ENCODE measurements around the gene TMEM229A.

TMEM229A gene

GRCh38 chr7:123999703-124000102, 33.2 kb downstream of the TMEM229A start:
- Histone ChIP-seq H3K27ac (ENCODE audit: extremely low read depth, low read depth, low read length) (no peak overlapping the region), H3K36me3 (ENCODE audit: control insufficient read depth in 2 of 2, insufficient read depth in 1 of 2, low read length in 2 of 2) (no peaks in the 10 kb centered on the region), H3K4me3 (ENCODE audit: low read depth, low read length) (no peak overlapping the region), H3K9me3 (ENCODE audit: control insufficient read depth, insufficient read depth, low read depth, low read length) (no peaks in the 10 kb centered on the region), H3K4me1 (ENCODE audit: control insufficient read depth, insufficient read depth, low read length) (no peaks in the 10 kb centered on the region)
- POLR2A ChIA-PET, result no interaction called here
- CTCF ChIA-PET, result no interaction called here
- TF ChIP-seq ZBTB21 (tag by site-specific recombination; IDR thresholded peaks at IDR 0.05), result no peak
- no peak for TF ChIP-seq ZNF555 (tag by site-specific recombination; conservative IDR thresholded peaks at IDR 0.05)
- no peak for TF ChIP-seq ZNF513 (tag by site-specific recombination; IDR thresholded peaks at IDR 0.05)
- TF ChIP-seq ZBTB8A (tag by site-specific recombination; IDR thresholded peaks at IDR 0.05), result no peak
- TF ChIP-seq ELK4 (IDR thresholded peaks at IDR 0.05; ENCODE audit: borderline replicate concordance, low read depth, low read length), result no peak
- no peak for TF ChIP-seq ZNF558 (tag by site-specific recombination; IDR thresholded peaks at IDR 0.05)
- TF ChIP-seq ZSCAN5A (tag by site-specific recombination; IDR thresholded peaks at IDR 0.05), result no peak
- TF ChIP-seq ZNF423 (tag by site-specific recombination; IDR thresholded peaks at IDR 0.05), result no peak
- TF ChIP-seq ZNF248 (tag by site-specific recombination; IDR thresholded peaks at IDR 0.05), result no peak

GRCh38 chr7:123998921-123999320, 33.9 kb downstream of the TMEM229A start:
- CTCF ChIA-PET, result no interaction called here
- H3K9me3 ChIP-seq (ENCODE audit: control insufficient read depth, insufficient read depth, low read depth, low read length), result no peaks in the 10 kb centered on the region
- POLR2A ChIA-PET, result no interaction called here
- no peaks in the 10 kb centered on the region for H3K4me1 ChIP-seq (ENCODE audit: control insufficient read depth, insufficient read depth, low read length)
- no peaks in the 10 kb centered on the region for H3K36me3 ChIP-seq (ENCODE audit: control insufficient read depth in 2 of 2, insufficient read depth in 1 of 2, low read length in 2 of 2)
- no peak overlapping the region for H3K4me3 ChIP-seq (ENCODE audit: low read depth, low read length)
- H3K27ac ChIP-seq (ENCODE audit: extremely low read depth, low read depth, low read length), result no peak overlapping the region
- no peak for TF ChIP-seq ZNF133 (tag by site-specific recombination; IDR thresholded peaks at IDR 0.05)
- no peak for TF ChIP-seq KLF7 (tag by site-specific recombination; IDR thresholded peaks at IDR 0.05; ENCODE audit: borderline replicate concordance)
- TF ChIP-seq SCRT1 (tag by site-specific recombination; IDR thresholded peaks at IDR 0.05; ENCODE audit: borderline replicate concordance), result no peak
- TF ChIP-seq ZNF354C (tag by site-specific recombination; IDR thresholded peaks at IDR 0.05; ENCODE audit: borderline replicate concordance, low read depth), result no peak
- TF ChIP-seq RBAK (tag by site-specific recombination; IDR thresholded peaks at IDR 0.05), result no peak
- TF ChIP-seq ZNF223 (tag by site-specific recombination; IDR thresholded peaks at IDR 0.05), result no peak
- TF ChIP-seq KLF16 (tag by site-specific recombination; IDR thresholded peaks at IDR 0.05), result no peak
- no peak for TF ChIP-seq ZNF837 (tag by site-specific recombination; IDR thresholded peaks at IDR 0.05)
- no peak for TF ChIP-seq ZNF174 (tag by site-specific recombination; IDR thresholded peaks at IDR 0.05)
- TF ChIP-seq ZNF707 (tag by site-specific recombination; IDR thresholded peaks at IDR 0.05), result no peak
- TF ChIP-seq ZNF518A (tag by site-specific recombination; conservative IDR thresholded peaks at IDR 0.05; ENCODE audit: low read depth), result no peak
- TF ChIP-seq ZNF146 (tag by site-specific recombination; IDR thresholded peaks at IDR 0.05), result no peak
- TF ChIP-seq ZNF449 (tag by site-specific recombination; IDR thresholded peaks at IDR 0.05), result no peak
- TF ChIP-seq ZNF112 (tag by site-specific recombination; IDR thresholded peaks at IDR 0.05), result no peak
- no peak for TF ChIP-seq PRDM4 (tag by site-specific recombination; IDR thresholded peaks at IDR 0.05)
